HCT116 (cell line): ENCODE results near the gene CTSW. TPM values are rescaled to one million over a fixed set of nuclear protein-coding genes. Genes with fewer than 3 reads are reported as not detected.

Experiments used
- ATAC-seq: fragments of 200-7000 bp; cut with Tn5 transposase; 2 replicates; pipeline ENCODE4 v1.9.1; 2020; ENCODE audit warnings: mild to moderate bottlenecking, moderate library complexity
- BruUV-seq: library from RNA; stranded (reverse); fragments of 400-500 nt; replicated peaks from 2 replicates; lab custom pipeline; 2021; lab: Mats Ljungman, UMichigan
- CTCF ChIA-PET: fragments of 300-600 bp; sonication (Branson Sonifier 250); formaldehyde crosslinking; loops from one replicate; lab custom pipeline; 2021; ENCODE audit warnings: antibody characterized with exemption; lab: Charles Lee
- POLR2A ChIA-PET: fragments of 300-600, 350-600 bp; sonication (Branson Sonifier 250); formaldehyde crosslinking; loops from one replicate; lab custom pipeline; 2021; ENCODE audit warnings: antibody characterized with exemption; lab: Charles Lee
- RAD21 ChIA-PET, 2 experiments: fragments of 300-600 bp; sonication (Branson Sonifier 250); formaldehyde crosslinking; loops; one replicate each; lab custom pipeline; 2023; ENCODE audit warnings: low total read pairs in 2 of 2; ENCODE audit not compliant: uncharacterized antibody in 2 of 2, unreplicated experiment in 2 of 2, low non-redundant PET in 1 of 2; lab: Charles Lee
- DNase-seq: peaks from one replicate; pipeline ENCODE4 v3.0.0-alpha.2; 2010; ENCODE audit warnings: low read depth, low spot score
- H2AFZ ChIP-seq: fragments of 200-600 bp; shearing (Covaris generic), sonication (generic); 2 replicates; pipeline ENCODE4 v1.6.1; 2017; ENCODE audit warnings: low read depth, mixed run types, mixed read lengths, antibody characterized with exemption, low read length; ENCODE audit not compliant: poor library complexity, severe bottlenecking
- H3K27ac ChIP-seq: 2 replicates; pipeline ENCODE4 v1.5.1; 2012; ENCODE audit warnings: low read depth, low read length
- H3K27me3 ChIP-seq: fragments of 200-600 bp; sonication (generic); 2 replicates; pipeline ENCODE4 v1.6.1; 2016; ENCODE audit warnings: mixed run types, low read length, mixed read lengths; ENCODE audit not compliant: insufficient read depth
- H3K36me3 ChIP-seq, 2 experiments: fragments of 200-500 bp in 1 of 2; fragments of 200-600 bp in 1 of 2; sonication (Bioruptor generic) in 1 of 2; sonication (generic) in 1 of 2; 2 replicates each; pipeline versions ENCODE4 v1.5.1 to v1.6.1; 2014 to 2016; ENCODE audit warnings: low read length in 2 of 2, inconsistent platforms in 1 of 2, mixed read lengths in 1 of 2, mixed run types in 1 of 2; ENCODE audit not compliant: insufficient read depth in 2 of 2, control insufficient read depth in 1 of 2
- H3K4me1 ChIP-seq, 2 experiments: fragments of 200-600 bp in 1 of 2; sonication (generic) in 1 of 2; 2 replicates each; pipeline versions ENCODE4 v1.5.1 to v1.6.1; 2012 to 2017; ENCODE audit warnings: low read length in 2 of 2, inconsistent platforms in 1 of 2, mild to moderate bottlenecking in 1 of 2, mixed read lengths in 1 of 2, mixed run types in 1 of 2, moderate library complexity in 1 of 2; ENCODE audit not compliant: insufficient read depth in 2 of 2, control insufficient read depth in 1 of 2
- H3K4me2 ChIP-seq: fragments of 200-600 bp; sonication (generic); 2 replicates; pipeline ENCODE4 v1.6.1; 2017; ENCODE audit warnings: mixed run types, low read length, mixed read lengths
- H3K4me3 ChIP-seq, 2 experiments: fragments of 200-600 bp in 1 of 2; sonication (generic) in 1 of 2; replicated peaks in 1 of 2; 2 replicates each; pipeline ENCODE4 v1.5.1; 2011 to 2016; ENCODE audit warnings: low read length in 2 of 2, control low read depth in 1 of 2, low read depth in 1 of 2, mild to moderate bottlenecking in 1 of 2, mixed read lengths in 1 of 2, mixed run types in 1 of 2
- H3K79me2 ChIP-seq: fragments of 200-600 bp; sonication (generic); 2 replicates; pipeline ENCODE4 v1.6.1; 2017; ENCODE audit warnings: mild to moderate bottlenecking, mixed run types, low read length, moderate library complexity, mixed read lengths; ENCODE audit not compliant: insufficient read depth
- H3K9ac ChIP-seq: fragments of 200-600 bp; sonication (generic); 2 replicates; pipeline ENCODE4 v1.6.1; 2016; ENCODE audit warnings: low read length, mixed read lengths
- H3K9me2 ChIP-seq: fragments of 200-600 bp; sonication (generic), shearing (Covaris generic); 2 replicates; pipeline ENCODE4 v1.6.1; 2017; ENCODE audit warnings: mixed run types, mild to moderate bottlenecking, moderate library complexity; ENCODE audit not compliant: insufficient read depth
- H3K9me3 ChIP-seq, 2 experiments: fragments of 200-500 bp in 1 of 2; fragments of 200-600 bp in 1 of 2; sonication (Bioruptor generic) in 1 of 2; sonication (generic) in 1 of 2; 2 replicates each; pipeline ENCODE4 v1.6.1; 2014 to 2017; ENCODE audit warnings: low read length in 2 of 2, mixed read lengths in 2 of 2, inconsistent platforms in 1 of 2, low read depth in 1 of 2, mild to moderate bottlenecking in 1 of 2, mixed run types in 1 of 2, moderate library complexity in 1 of 2; ENCODE audit not compliant: control insufficient read depth in 1 of 2, insufficient read depth in 1 of 2
- H4K20me1 ChIP-seq: fragments of 200-600 bp; sonication (generic), shearing (Covaris generic); 2 replicates; pipeline ENCODE4 v1.6.1; 2017; ENCODE audit warnings: mixed run types, mild to moderate bottlenecking, moderate library complexity; ENCODE audit not compliant: insufficient read depth
- CEBPB ChIP-seq: IDR thresholded peaks from 2 replicates; pipeline ENCODE4 v1.6.1; 2012; ENCODE audit warnings: low read depth
- EGR1 ChIP-seq: IDR thresholded peaks from 2 replicates; pipeline ENCODE4 v1.6.1; 2012; ENCODE audit warnings: low read depth
- ELF1 ChIP-seq: IDR thresholded peaks from 2 replicates; pipeline ENCODE4 v1.6.1; 2012; ENCODE audit warnings: low read depth, borderline replicate concordance
- EZH2 ChIP-seq: fragments of 200-600 bp; sonication (generic); IDR thresholded peaks from 2 replicates; pipeline ENCODE4 v1.6.1; 2017; ENCODE audit warnings: antibody characterized with exemption, mixed run types
- EZH2phosphoT487 ChIP-seq: fragments of 200-600 bp; IDR thresholded peaks from 2 replicates; pipeline ENCODE4 v1.6.1; 2018; ENCODE audit warnings: antibody characterized with exemption, borderline replicate concordance
- JUND ChIP-seq: IDR thresholded peaks from 2 replicates; pipeline ENCODE4 v1.6.1; 2012
- POLR2AphosphoS5 ChIP-seq: IDR thresholded peaks from 2 replicates; pipeline ENCODE4 v1.6.1; 2011; ENCODE audit warnings: mild to moderate bottlenecking, low read depth, low read length, moderate library complexity
- RAD21 ChIP-seq: IDR thresholded peaks from 2 replicates; pipeline ENCODE4 v1.6.1; 2012; ENCODE audit warnings: low read depth, mild to moderate bottlenecking
- SP1 ChIP-seq: IDR thresholded peaks from 2 replicates; pipeline ENCODE4 v1.6.1; 2012; ENCODE audit warnings: low read depth
- TCF7L2 ChIP-seq: IDR thresholded peaks from 2 replicates; pipeline ENCODE4 v1.7.0; 2011; ENCODE audit warnings: borderline replicate concordance, inconsistent platforms; ENCODE audit not compliant: insufficient read depth, insufficient read length; ENCODE audit errors: extremely low read depth
- ZFX ChIP-seq: fragments of 450-650 bp; IDR thresholded peaks from 2 replicates; pipeline ENCODE4 v1.6.1; 2017
- intact Hi-C: fragments of 100-400 bp; cut with micrococcal nuclease; formaldehyde crosslinking; loops from 2 replicates; pipeline ENCODE4 v1.10.0; 2022
- total RNA-seq: library from RNA; stranded (reverse); gene quantifications from one replicate; pipeline ENCODE4 v1.2.1, GENCODE V29; 2021; ENCODE audit not compliant: unreplicated experiment
- TF ChIP-seq, protein P1 (sequence below): IDR thresholded peaks from 2 replicates; pipeline ENCODE4 v1.6.1; 2012
- TF ChIP-seq, protein P2 (sequence below): IDR thresholded peaks from 2 replicates; pipeline ENCODE4 v1.6.1; 2011; ENCODE audit warnings: mild to moderate bottlenecking, low read length, moderate library complexity; ENCODE audit not compliant: insufficient replicate concordance; ENCODE audit errors: extremely low read depth

CTSW gene
- total RNA-seq, 1 experiment from 2014 or later, result not detected

DNA sequence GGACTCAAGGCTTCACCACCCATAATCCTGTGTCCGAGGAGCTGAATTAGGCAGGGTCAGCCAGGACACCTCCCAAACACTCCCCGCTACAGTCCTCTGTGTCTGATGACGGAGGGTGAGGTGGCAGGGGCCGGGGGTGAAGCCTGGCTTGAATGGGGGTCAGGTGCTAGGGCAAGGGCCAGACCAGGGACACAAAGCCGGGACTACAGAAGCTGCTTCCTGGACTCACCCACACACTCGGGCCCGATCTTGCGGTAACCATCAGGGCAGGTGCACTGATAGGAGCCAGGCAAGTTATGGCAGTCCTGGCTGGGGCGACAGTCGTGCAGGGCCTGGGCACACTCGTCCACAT, 9.4 kb upstream of the CTSW start:
- Histone ChIP-seq H3K4me1 (peaks cover 10 to 13% of the 10 kb centered on the region in 2 experiments; a peak in 3 of 4 replicates), H3K9me3 (no peaks in the 10 kb centered on the region), H4K20me1 (no peaks in the 10 kb centered on the region), H3K27ac (no peak overlapping the region), H3K9ac (no peak overlapping the region), H3K36me3 (peaks cover under 1 to 2% of the 10 kb centered on the region in 2 experiments; a peak in 3 of 4 replicates), H2AFZ (no peak overlapping the region), H3K9me2 (no peaks in the 10 kb centered on the region), H3K27me3 (no peaks in the 10 kb centered on the region), H3K4me2 (no peak overlapping the region), H3K4me3 (no peak overlapping the region), H3K79me2 (no peaks in the 10 kb centered on the region)
- RAD21 ChIA-PET, result no interaction called here
- no TSS peak for BruUV-seq
- DNase-seq (no peak), ATAC-seq (no peak)
- CTCF ChIA-PET, result interaction anchor here (1.9 to 2.1 kb wide), 2 partner anchors 10 to 11 kb away, joined by 12 to 15 read pairs; partner anchors contain the start of gene MUS81
- POLR2A ChIA-PET, result interaction anchor here (1.5 to 4.8 kb wide), 2 partner anchors 10 to 17 kb away, joined by 4 to 36 read pairs; partner anchors contain the start of genes CFL1 and MUS81
- TF ChIP-seq ELF1, result no peak
- TF ChIP-seq TCF7L2, result no peak
- TF ChIP-seq EZH2phosphoT487, result no peak
- no peak for TF ChIP-seq EGR1
- TF ChIP-seq ZFX, result no peak
- no peak for TF ChIP-seq EZH2
- intact Hi-C loops, result loop anchor here (5.0 kb wide), 1 partner anchor 158 kb away; the partner anchor contains the start of gene KAT5

- Histone ChIP-seq H3K27ac (no peak overlapping the region), H3K79me2 (no peaks in the 10 kb centered on the region), H2AFZ (no peak overlapping the region), H3K4me2 (no peak overlapping the region), H3K27me3 (no peaks in the 10 kb centered on the region), H3K9me2 (no peaks in the 10 kb centered on the region), H3K4me3 (no peak overlapping the region), H3K4me1 (peaks cover 10 to 13% of the 10 kb centered on the region in 2 experiments; a peak in 3 of 4 replicates), H3K9me3 (no peaks in the 10 kb centered on the region), H3K9ac (no peak overlapping the region), H3K36me3 (peaks cover 0 to 2% of the 10 kb centered on the region in 2 experiments; a peak in 1 of 4 replicates), H4K20me1 (no peaks in the 10 kb centered on the region)
- intact Hi-C loops, result loop anchor here (5.0 kb wide), 1 partner anchor 159 kb away; the partner anchor contains the start of gene KAT5
- no peak for ATAC-seq
- no peak for DNase-seq
- CTCF ChIA-PET, result interaction anchor here (1.5 to 1.9 kb wide), 3 partner anchors 11 to 17 kb away, joined by 6 to 15 read pairs (median 8); partner anchors contain the start of genes FIBP and MUS81
- RAD21 ChIA-PET, result no interaction called here
- POLR2A ChIA-PET, result interaction anchor here (1.0 to 4.8 kb wide), 4 partner anchors 11 to 18 kb away, joined by 3 to 36 read pairs (median 4); partner anchors contain the start of genes CFL1 and MUS81
- no TSS peak for BruUV-seq
- TF ChIP-seq CEBPB (no peak), JUND (no peak), SP1 (no peak), ELF1 (no peak), RAD21 (no peak), POLR2AphosphoS5 (no peak), TCF7L2 (no peak), EGR1 (no peak), EZH2 (no peak), EZH2phosphoT487 (no peak)
- TF ChIP-seq, protein P1, sequence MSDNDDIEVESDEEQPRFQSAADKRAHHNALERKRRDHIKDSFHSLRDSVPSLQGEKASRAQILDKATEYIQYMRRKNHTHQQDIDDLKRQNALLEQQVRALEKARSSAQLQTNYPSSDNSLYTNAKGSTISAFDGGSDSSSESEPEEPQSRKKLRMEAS, result no peak
- TF ChIP-seq, protein P2, sequence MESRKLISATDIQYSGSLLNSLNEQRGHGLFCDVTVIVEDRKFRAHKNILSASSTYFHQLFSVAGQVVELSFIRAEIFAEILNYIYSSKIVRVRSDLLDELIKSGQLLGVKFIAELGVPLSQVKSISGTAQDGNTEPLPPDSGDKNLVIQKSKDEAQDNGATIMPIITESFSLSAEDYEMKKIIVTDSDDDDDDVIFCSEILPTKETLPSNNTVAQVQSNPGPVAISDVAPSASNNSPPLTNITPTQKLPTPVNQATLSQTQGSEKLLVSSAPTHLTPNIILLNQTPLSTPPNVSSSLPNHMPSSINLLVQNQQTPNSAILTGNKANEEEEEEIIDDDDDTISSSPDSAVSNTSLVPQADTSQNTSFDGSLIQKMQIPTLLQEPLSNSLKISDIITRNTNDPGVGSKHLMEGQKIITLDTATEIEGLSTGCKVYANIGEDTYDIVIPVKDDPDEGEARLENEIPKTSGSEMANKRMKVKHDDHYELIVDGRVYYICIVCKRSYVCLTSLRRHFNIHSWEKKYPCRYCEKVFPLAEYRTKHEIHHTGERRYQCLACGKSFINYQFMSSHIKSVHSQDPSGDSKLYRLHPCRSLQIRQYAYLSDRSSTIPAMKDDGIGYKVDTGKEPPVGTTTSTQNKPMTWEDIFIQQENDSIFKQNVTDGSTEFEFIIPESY, result no peak
These were observed 8.6 kb upstream of the CTSW start for GRCh38 chr11:65870706-65871681.
